HEK293 (cell line): ENCODE measurements around the gene SYTL3.

Experiments used
- BCL11B ChIP-seq: fragments of 450-650 bp; formaldehyde crosslinking; IDR thresholded peaks from 2 replicates; pipeline ENCODE4 v1.5.1; 2016; ENCODE audit warnings: low read depth, missing biosample characterization, missing genetic modification characterization
- CTCF ChIP-seq: fragments of 450-650 bp; formaldehyde crosslinking; IDR thresholded peaks from 2 replicates; pipeline ENCODE4 v1.5.1; 2016; ENCODE audit warnings: missing biosample characterization, missing genetic modification characterization
- HOXA7 ChIP-seq: sonication (generic); formaldehyde crosslinking; IDR thresholded peaks from 2 replicates; pipeline ENCODE4 v1.8.1; 2022; ENCODE audit warnings: missing genetic modification reagents, borderline replicate concordance
- KLF1 ChIP-seq: fragments of 450-650 bp; formaldehyde crosslinking; IDR thresholded peaks from 2 replicates; pipeline ENCODE4 v1.5.1; 2016; ENCODE audit warnings: missing biosample characterization, missing genetic modification characterization
- KLF17 ChIP-seq: fragments of 450-650 bp; formaldehyde crosslinking; IDR thresholded peaks from 2 replicates; pipeline ENCODE4 v1.5.1; 2016; ENCODE audit warnings: missing biosample characterization, missing genetic modification characterization
- KLF9 ChIP-seq: fragments of 450-650 bp; formaldehyde crosslinking; IDR thresholded peaks from 2 replicates; pipeline ENCODE4 v1.5.1; 2016; ENCODE audit warnings: missing biosample characterization, missing genetic modification characterization, low read depth
- TSHZ1 ChIP-seq: fragments of 450-650 bp; formaldehyde crosslinking; IDR thresholded peaks from 2 replicates; pipeline ENCODE4 v1.5.1; 2016; ENCODE audit warnings: missing biosample characterization, missing genetic modification characterization, borderline replicate concordance
- YY1 ChIP-seq: fragments of 450-650 bp; formaldehyde crosslinking; IDR thresholded peaks from 2 replicates; pipeline ENCODE4 v1.5.1; 2018; ENCODE audit warnings: missing biosample characterization, missing genetic modification characterization
- ZNF121 ChIP-seq: fragments of 450-650 bp; formaldehyde crosslinking; IDR thresholded peaks from 2 replicates; pipeline ENCODE4 v1.5.1; 2016; ENCODE audit warnings: missing biosample characterization, missing genetic modification characterization
- ZNF146 ChIP-seq: fragments of 450-650 bp; formaldehyde crosslinking; IDR thresholded peaks from 2 replicates; pipeline ENCODE4 v1.5.1; 2016; ENCODE audit warnings: missing biosample characterization, missing genetic modification characterization

GRCh38 chr6:158672726-158673125 is 22.9 kb downstream of the SYTL3 start:
- TF ChIP-seq CTCF (no peak), KLF17 (tag by site-specific recombination) (no peak), BCL11B (tag by site-specific recombination) (no peak), KLF1 (no peak), ZNF146 (tag by site-specific recombination) (no peak), ZNF121 (no peak), KLF9 (tag by site-specific recombination) (no peak), HOXA7 (CRISPR knock-in tag) (no peak), YY1 (tag by site-specific recombination) (no peak), TSHZ1 (no peak)
